ENCODE data around the gene NTM. TPM values are rescaled to one million over a fixed set of nuclear protein-coding genes. Genes with fewer than 3 reads are reported as not detected.

Gene NTM
- total RNA-seq, 1 experiment from 2014 or later, result 9.9 TPM

DNA sequence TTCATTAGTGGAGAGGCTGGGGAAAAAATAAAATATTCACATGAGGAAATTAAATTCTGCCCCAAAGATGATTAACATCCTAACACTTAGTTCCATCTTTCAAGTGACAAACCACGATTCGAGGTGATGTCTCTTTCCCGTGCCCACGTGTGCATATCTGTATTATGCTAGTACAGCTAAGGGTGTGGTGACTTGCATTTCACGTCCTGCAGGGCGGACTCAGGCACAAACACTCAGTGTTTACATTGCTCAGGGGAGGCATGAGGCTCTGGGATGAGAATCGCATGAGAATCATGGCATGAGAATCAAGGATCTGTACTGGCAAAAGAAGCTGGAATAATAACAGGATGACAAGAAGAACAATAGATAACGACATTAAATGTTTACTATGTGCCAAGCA is 179.4 kb downstream of the NTM start:
- Histone ChIP-seq H3K27me3 (ENCODE audit: insufficient read depth, low read length) (no peaks in the 10 kb centered on the region), H2BK15ac (ENCODE audit: low read depth, low read length) (no peak overlapping the region), H3K27ac (ENCODE audit: insufficient read length, low read depth, low read length) (no peak overlapping the region), H3K79me1 (ENCODE audit: insufficient read depth, low read depth, low read length, poor library complexity, severe bottlenecking) (no peaks in the 10 kb centered on the region), H4K20me1 (ENCODE audit: control insufficient read depth, insufficient read depth, insufficient read length) (no peaks in the 10 kb centered on the region), H3K9me3 (ENCODE audit: control insufficient read depth, low read depth, low read length) (no peaks in the 10 kb centered on the region), H3K9ac (ENCODE audit: extremely low read depth, insufficient read length, low read length) (no peak overlapping the region), H4K8ac (replicated peaks; ENCODE audit: insufficient read length, low read depth, low read length) (no peak overlapping the region), H3K79me2 (ENCODE audit: insufficient read depth, low read length) (no peaks in the 10 kb centered on the region), H3K4me2 (ENCODE audit: insufficient read depth, insufficient read length, low read length) (no peak overlapping the region), H2BK12ac (ENCODE audit: insufficient read length, low read depth, low read length) (no peak overlapping the region), H3K18ac (ENCODE audit: insufficient read length, low read depth, low read length) (no peak overlapping the region), H2BK120ac (ENCODE audit: low read depth, low read length, poor library complexity, severe bottlenecking) (no peak overlapping the region), H3K4ac (ENCODE audit: low read depth, low read length) (no peak overlapping the region), H2BK20ac (ENCODE audit: low read depth, low read length, poor library complexity, severe bottlenecking) (no peak overlapping the region), H2BK5ac (ENCODE audit: insufficient read length, low read length) (no peak overlapping the region), H4K5ac (ENCODE audit: insufficient read length, low read depth, low read length) (no peak overlapping the region), H3K56ac (ENCODE audit: insufficient read length, low read depth, low read length) (no peak overlapping the region), H3K14ac (ENCODE audit: insufficient read depth, low read length) (no peak overlapping the region), H4K91ac (ENCODE audit: insufficient read length, low read depth, low read length) (no peak overlapping the region), H2AFZ (ENCODE audit: low read length) (no peak overlapping the region), H3K4me1 (ENCODE audit: insufficient read depth, low read length) (no peaks in the 10 kb centered on the region; the same call in 1 of the 2 replicates), H3K23me2 (ENCODE audit: insufficient read length, low read depth, low read length, poor library complexity, severe bottlenecking) (no peaks in the 10 kb centered on the region), H3T11ph (ENCODE audit: low read length) (no peak overlapping the region), H3K23ac (ENCODE audit: insufficient read length, low read depth, low read length) (no peak overlapping the region), H2AK5ac (ENCODE audit: insufficient read length, low read length) (no peak overlapping the region)
- no peak overlapping the region for H3K4me3 Mint-ChIP-seq
- peaks cover 16 to 27% of the 10 kb centered on the region in 2 experiments for H3K4me1 Mint-ChIP-seq
- no peak for DNase-seq
- no peak; the same call in 2 of the 3 replicates for TF ChIP-seq CTCF (conservative IDR thresholded peaks at IDR 0.05)
- no peak overlapping the region for H3K27ac Mint-ChIP-seq
- WGBS (ENCODE audit: extremely low coverage, insufficient read length, low lambda C conversion rate), result no CpG with 5 or more reads among the region's 8 CpGs
- H3K9me3 Mint-ChIP-seq, result no peaks in the 10 kb centered on the region
- H3K27me3 Mint-ChIP-seq (ENCODE audit: low read depth), result peaks cover 2% of the 10 kb centered on the region; the same call in 1 of the 2 replicates
- H3K36me3 Mint-ChIP-seq (ENCODE audit: insufficient read depth in 1 of 3, low read depth in 3 of 3), result no peaks in the 10 kb centered on the region
